Thyroid gland (tissue), 4 donors: Measurements from ENCODE around the gene OGA. TPM values are rescaled to one million over a fixed set of nuclear protein-coding genes. Genes with fewer than 3 reads are reported as not detected.

Experiments
- DNase-seq, 2 donors: peaks; one replicate each; pipeline ENCODE4 v3.0.0-alpha.2; 2019
- H3K27ac ChIP-seq, 3 donors: fragments of 200-600 bp; sonication (generic); 1 replicate in 2 of 3; 2 replicates in 1 of 3; pipeline ENCODE4 v1.5.1; 2016 to 2019; ENCODE audit warnings: mild to moderate bottlenecking in 1 of 3, moderate library complexity in 1 of 3
- H3K27me3 ChIP-seq: fragments of 200-600 bp; sonication (generic); one replicate; pipeline ENCODE4 v1.5.1; 2019
- H3K36me3 ChIP-seq, 2 donors: fragments of 200-600 bp; sonication (generic); one replicate each; pipeline ENCODE4 v1.5.1; 2016 to 2019
- H3K4me1 ChIP-seq, 2 donors: fragments of 200-600 bp; sonication (generic); one replicate each; pipeline ENCODE4 v1.5.1; 2017 to 2019
- H3K4me3 ChIP-seq, 3 donors: fragments of 200-600 bp; sonication (generic); replicated peaks in 1 of 3; 1 replicate in 2 of 3; 2 replicates in 1 of 3; pipeline ENCODE4 v1.5.1; 2016; ENCODE audit warnings: mild to moderate bottlenecking in 1 of 3
- H3K9me3 ChIP-seq: fragments of 200-600 bp; sonication (generic); one replicate; pipeline ENCODE4 v1.5.1; 2017
- CTCF ChIP-seq, 6 experiments: fragments of 200-600 bp in 3 of 6; fragments of 450-650 bp in 3 of 6; sonication (generic) in 3 of 6; IDR thresholded peaks; one replicate each; pipeline ENCODE4 v1.5.1; 2016 to 2019; ENCODE audit warnings: antibody characterized with exemption in 6 of 6, mild to moderate bottlenecking in 2 of 6, inconsistent platforms in 1 of 6, moderate library complexity in 1 of 6
- POLR2A ChIP-seq, 2 donors: fragments of 450-650 bp; IDR thresholded peaks; one replicate each; pipeline ENCODE4 v1.6.1; 2017; ENCODE audit warnings: antibody characterized with exemption in 2 of 2, mild to moderate bottlenecking in 2 of 2, moderate library complexity in 1 of 2
- WGBS, 2 donors: methylation state at CpG; one replicate each; pipeline ENCODE4 v1.1.5; 2017; 5-methylcytosine and 5-hydroxymethylcytosine counted together
- intact Hi-C: fragments of 100-400 bp; cut with DNase I; formaldehyde crosslinking; loops from one replicate; pipeline ENCODE4 v1.15.1; 2023
- total RNA-seq, 4 donors: library from RNA; depleted of rRNA; stranded (reverse); fragments of >200 nt; gene quantifications; one replicate each; pipeline ENCODE4 v1.2.3, GENCODE V29; 2016

The OGA gene
- 100 to 1,000 TPM; 114 to 205 (median 157) TPM for total RNA-seq

- peaks cover 22 to 25% of the 10 kb centered on the region in 2 donors for H3K4me1 ChIP-seq
- intact Hi-C loops, result no loop called here
- DNase-seq, result peak; percentile 98 to 99
Measured at GRCh38 chr10:101818119-101818871, at the start of gene OGA. Gene OGA (minus strand): TSS chr10:101818444. CDS start chr10:101818022, 422 bp downstream.

GRCh38 chr10:101867931-101868330 is 49.7 kb upstream of the OGA start:
- Histone ChIP-seq H3K4me1 (no peaks in the 10 kb centered on the region), H3K27me3 (no peaks in the 10 kb centered on the region), H3K36me3 (no peaks in the 10 kb centered on the region), H3K4me3 (no peak overlapping the region), H3K9me3 (no peaks in the 10 kb centered on the region), H3K27ac (no peak overlapping the region)
- no peak for DNase-seq
- no peak for TF ChIP-seq POLR2A (IDR thresholded peaks at IDR 0.05)
- TF ChIP-seq CTCF (IDR thresholded peaks at IDR 0.05), result no peak
- intact Hi-C loops, result no loop called here
- 72 to 80% methylated on average over 1 of the region's 1 CpG for WGBS, 2 donors

More at GRCh38 chr10:101818119-101818871, at the start of gene OGA:
- H3K9me3 ChIP-seq, result no peaks in the 10 kb centered on the region
- H3K27ac ChIP-seq, result peak within 1 kb of the TSS; percentile 65 to 97 (median 86)
- peak within 1 kb of the TSS; percentile 77 to 92 (median 84) for H3K4me3 ChIP-seq
- peak; percentile 94 to 98 for TF ChIP-seq POLR2A (IDR thresholded peaks at IDR 0.05)
- peak in 1 of 6 experiments; percentile 18 for TF ChIP-seq CTCF (IDR thresholded peaks at IDR 0.05)
- 0% methylated on average over 29 to 47 of the region's 47 CpGs for WGBS, 2 donors
- no peaks in the 10 kb centered on the region for H3K27me3 ChIP-seq
- no peaks in the 10 kb centered on the region for H3K36me3 ChIP-seq

GRCh38 chr10:101859530-101859929 is 41.3 kb upstream of the OGA start:
- Histone ChIP-seq H3K4me3 (no peak overlapping the region), H3K27me3 (no peaks in the 10 kb centered on the region), H3K27ac (no peak overlapping the region), H3K9me3 (no peaks in the 10 kb centered on the region), H3K36me3 (no peaks in the 10 kb centered on the region), H3K4me1 (no peaks in the 10 kb centered on the region)
- no peak for DNase-seq
- 94 to 97% methylated on average over 2 of the region's 2 CpGs for WGBS, 2 donors
- intact Hi-C loops, result no loop called here
- TF ChIP-seq POLR2A (IDR thresholded peaks at IDR 0.05) (no peak), CTCF (IDR thresholded peaks at IDR 0.05) (no peak)

- Histone ChIP-seq H3K4me1 (no peaks in the 10 kb centered on the region), H3K9me3 (no peaks in the 10 kb centered on the region), H3K36me3 (no peaks in the 10 kb centered on the region), H3K27me3 (no peaks in the 10 kb centered on the region), H3K4me3 (no peak overlapping the region), H3K27ac (no peak overlapping the region)
- TF ChIP-seq POLR2A (IDR thresholded peaks at IDR 0.05) (no peak), CTCF (IDR thresholded peaks at IDR 0.05) (no peak)
- intact Hi-C loops, result no loop called here
- 62 to 95% methylated on average over 3 of the region's 3 CpGs for WGBS, 2 donors
- no peak for DNase-seq
Measured at GRCh38 chr10:101858723-101859500, 40.7 kb upstream of the OGA start.
